ENCODE data around the gene PPP1CA. TPM values are rescaled to one million over a fixed set of nuclear protein-coding genes. Genes with fewer than 3 reads are reported as not detected.

The PPP1CA gene
- total and polyA plus RNA-seq, 8 donors: 49.0 to 72.8 (median 62.9) TPM

DNA sequence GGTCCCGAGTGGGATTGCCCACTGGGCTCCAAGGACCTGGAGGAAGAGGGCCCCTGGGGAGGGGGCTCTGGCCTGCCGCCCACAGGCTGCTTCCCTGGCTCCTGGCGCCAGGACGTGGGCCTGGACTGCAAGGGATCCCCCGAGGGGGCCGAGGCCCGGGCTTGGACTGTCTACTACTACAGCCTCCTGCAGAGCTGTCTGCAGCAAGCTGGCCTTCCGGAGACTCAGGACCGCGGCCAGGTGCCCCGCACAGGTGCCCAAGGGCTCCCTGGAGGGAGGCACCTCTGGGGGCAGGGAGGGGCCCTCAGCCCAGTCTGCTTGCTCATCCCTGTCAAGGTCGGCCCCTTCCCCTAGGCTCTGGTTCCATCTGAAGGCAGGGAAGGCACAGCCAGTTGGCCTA is 15.8 kb upstream of the PPP1CA start:
- Histone ChIP-seq H3K9me3 (no peaks in the 10 kb centered on the region), H3K4me1 (peaks cover 0 to 14% (median 13%) of the 10 kb centered on the region in 3 donors), H3K4me3 (no peak overlapping the region), H3K27ac (no peak overlapping the region), H3K27me3 (no peaks in the 10 kb centered on the region), H3K36me3 (no peaks in the 10 kb centered on the region)
- intact Hi-C loops (cut with DNase I): loop anchor here in 1 of 3 donors (10.0 kb wide), 1 partner anchor 87 kb away; the partner anchor contains the start of genes CDK2AP2 and PITPNM1
- FAIRE-seq (no peak), DNase-seq (peak in 2 of 6 donors; percentile 63 to 85), ATAC-seq (no peak)
- 85 to 88% methylated on average over 11 to 12 of the region's 12 CpGs for WGBS, 2 donors
- TF ChIP-seq, protein P1, sequence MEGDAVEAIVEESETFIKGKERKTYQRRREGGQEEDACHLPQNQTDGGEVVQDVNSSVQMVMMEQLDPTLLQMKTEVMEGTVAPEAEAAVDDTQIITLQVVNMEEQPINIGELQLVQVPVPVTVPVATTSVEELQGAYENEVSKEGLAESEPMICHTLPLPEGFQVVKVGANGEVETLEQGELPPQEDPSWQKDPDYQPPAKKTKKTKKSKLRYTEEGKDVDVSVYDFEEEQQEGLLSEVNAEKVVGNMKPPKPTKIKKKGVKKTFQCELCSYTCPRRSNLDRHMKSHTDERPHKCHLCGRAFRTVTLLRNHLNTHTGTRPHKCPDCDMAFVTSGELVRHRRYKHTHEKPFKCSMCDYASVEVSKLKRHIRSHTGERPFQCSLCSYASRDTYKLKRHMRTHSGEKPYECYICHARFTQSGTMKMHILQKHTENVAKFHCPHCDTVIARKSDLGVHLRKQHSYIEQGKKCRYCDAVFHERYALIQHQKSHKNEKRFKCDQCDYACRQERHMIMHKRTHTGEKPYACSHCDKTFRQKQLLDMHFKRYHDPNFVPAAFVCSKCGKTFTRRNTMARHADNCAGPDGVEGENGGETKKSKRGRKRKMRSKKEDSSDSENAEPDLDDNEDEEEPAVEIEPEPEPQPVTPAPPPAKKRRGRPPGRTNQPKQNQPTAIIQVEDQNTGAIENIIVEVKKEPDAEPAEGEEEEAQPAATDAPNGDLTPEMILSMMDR (IDR thresholded peaks at IDR 0.05): no peak

DNA sequence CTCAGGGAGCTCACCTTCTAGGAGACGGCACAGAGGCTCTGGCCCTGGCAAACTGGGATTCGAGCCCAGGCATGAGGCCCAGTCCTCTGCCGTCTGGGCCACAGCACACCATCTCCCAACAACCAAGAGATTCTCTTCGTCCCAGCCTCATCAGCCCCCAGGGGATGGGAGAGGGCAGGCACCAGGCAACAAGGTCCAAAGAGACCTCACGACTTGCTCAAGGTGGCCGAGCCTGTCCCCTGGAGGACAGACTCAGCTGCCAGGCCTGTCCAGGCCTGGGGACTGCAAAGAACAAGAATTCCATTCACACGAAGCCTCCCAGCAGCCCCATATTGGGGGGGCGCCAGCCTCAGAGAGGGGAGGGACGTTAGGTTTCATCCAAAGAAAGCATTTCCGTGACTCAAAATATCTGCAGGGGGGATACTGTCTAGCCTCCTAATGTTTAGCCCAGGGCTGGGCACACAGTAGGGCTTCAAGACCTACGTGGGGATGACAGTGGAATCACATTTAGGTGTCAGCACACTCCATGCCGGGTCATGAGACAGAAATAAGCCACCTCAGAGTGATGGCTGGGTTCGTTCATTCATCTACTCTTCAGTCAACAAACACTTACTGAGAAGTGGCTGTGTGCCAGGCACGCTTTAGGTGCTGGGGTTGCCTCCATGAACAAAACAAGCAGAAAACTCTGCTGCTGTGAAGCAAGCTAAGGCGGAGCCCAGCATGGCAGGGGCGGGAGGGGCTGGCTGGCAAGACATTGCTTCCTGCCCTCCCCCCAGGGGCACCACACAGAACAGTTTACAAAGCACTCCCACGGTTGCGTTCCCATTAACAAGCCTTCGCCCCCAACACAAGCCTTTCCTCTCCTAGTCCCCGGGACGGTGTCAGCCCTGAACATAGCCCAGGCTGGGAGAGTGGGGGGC is 15.0 kb upstream of the PPP1CA start:
- Histone ChIP-seq H3K27me3 (no peaks in the 10 kb centered on the region), H3K9me3 (no peaks in the 10 kb centered on the region), H3K27ac (no peak overlapping the region), H3K4me1 (peaks cover 0 to 14% (median 13%) of the 10 kb centered on the region in 3 donors), H3K4me3 (no peak overlapping the region), H3K36me3 (no peaks in the 10 kb centered on the region)
- no peak for FAIRE-seq
- peak in 2 of 6 donors; percentile 68 to 74 for DNase-seq
- intact Hi-C loops (cut with DNase I): loop anchor here in 1 of 3 donors (10.0 kb wide), 1 partner anchor 88 kb away; the partner anchor contains the start of genes CDK2AP2 and PITPNM1
- no peak for ATAC-seq
- TF ChIP-seq, protein P1 (IDR thresholded peaks at IDR 0.05): no peak
- WGBS, 2 donors: 61 to 64% methylated on average over 19 to 21 of the region's 21 CpGs

GRCh38 chr11:67415501-67416304 is 14.0 kb upstream of the PPP1CA start, which contains the start of gene CARNS1:
TSS of gene CARNS1 (plus strand) at chr11:67415678. CDS start at chr11:67416200, 522 bp downstream.
- Histone ChIP-seq H3K36me3 (no peaks in the 10 kb centered on the region), H3K27me3 (no peaks in the 10 kb centered on the region), H3K4me3 (peak within 1 kb of the TSS; percentile 12 to 44 (median 28)), H3K9me3 (no peaks in the 10 kb centered on the region), H3K4me1 (peaks cover 0 to 14% (median 13%) of the 10 kb centered on the region in 3 donors), H3K27ac (no peak within 1 kb of the TSS)
- peak in 4 of 6 donors; percentile 46 to 86 (median 63) for DNase-seq
- TF ChIP-seq, protein P1 (IDR thresholded peaks at IDR 0.05): no peak
- ATAC-seq: peak in 2 of 4 donors; percentile 18 to 34
- WGBS, 2 donors: 2 to 5% methylated on average over 22 to 67 of the region's 67 CpGs
- FAIRE-seq: no peak
- intact Hi-C loops (cut with DNase I): loop anchor here in 1 of 3 donors (10.0 kb wide), 1 partner anchor 89 kb away; the partner anchor contains the start of genes CDK2AP2 and PITPNM1

DNA sequence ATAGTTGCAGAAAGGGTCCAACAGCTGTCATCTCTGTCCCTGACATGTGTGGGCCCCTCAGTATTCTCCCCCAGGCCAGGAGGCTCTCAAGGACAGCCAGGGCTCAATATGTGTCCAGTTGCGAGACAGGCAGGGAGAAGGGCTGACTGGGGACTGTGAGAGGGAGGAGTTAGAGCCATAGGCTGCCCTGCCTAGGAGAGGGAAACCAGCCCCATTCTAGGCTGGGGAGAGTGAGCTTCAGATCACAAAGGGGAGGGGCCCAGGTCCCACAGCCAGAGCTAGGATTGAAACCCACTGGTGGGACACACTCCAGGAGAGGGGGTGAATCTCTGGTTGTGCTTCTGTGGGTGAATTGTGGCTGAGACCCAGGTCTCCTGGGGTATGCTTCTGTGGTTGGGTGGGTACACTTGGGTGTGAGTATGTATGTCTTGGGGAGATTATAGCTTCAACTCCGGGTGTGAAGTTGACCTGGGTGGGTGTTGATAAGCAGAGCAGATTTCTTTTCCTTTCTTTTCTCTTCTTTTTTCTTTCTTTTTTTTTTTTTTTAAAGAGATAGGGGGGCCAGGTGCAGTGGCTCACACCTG is 11.7 kb upstream of the PPP1CA start:
- no peaks in the 10 kb centered on the region for H3K9me3 ChIP-seq
- no peaks in the 10 kb centered on the region for H3K27me3 ChIP-seq
- H3K4me3 ChIP-seq: no peak overlapping the region
- ATAC-seq: no peak
- no peak for FAIRE-seq
- TF ChIP-seq, protein P1 (IDR thresholded peaks at IDR 0.05): no peak
- peaks cover 0 to 2% (median 0%) of the 10 kb centered on the region in 3 donors for H3K4me1 ChIP-seq
- DNase-seq: no peak
- 36 to 39% methylated on average over 2 of the region's 2 CpGs for WGBS, 2 donors
- H3K27ac ChIP-seq: no peak overlapping the region
- no peaks in the 10 kb centered on the region for H3K36me3 ChIP-seq
- intact Hi-C loops (cut with DNase I): loop anchor here in 1 of 3 donors (10.0 kb wide), 1 partner anchor 91 kb away; the partner anchor contains the start of genes CDK2AP2 and PITPNM1

Measured in pancreas (tissue), 10 donors.